Caco-2 (cell line): ENCODE data around the gene TSC22D2. TPM values are rescaled to one million over a fixed set of nuclear protein-coding genes. Genes with fewer than 3 reads are reported as not detected.

Source experiments
- BruUV-seq: library from RNA; stranded (reverse); fragments of 400-500 nt; replicated peaks from 2 replicates; lab custom pipeline; 2021; lab: Mats Ljungman, UMichigan
- CTCF ChIA-PET: fragments of 300-600 bp; sonication (Branson Sonifier 250); formaldehyde crosslinking; loops from one replicate; lab custom pipeline; 2022; ENCODE audit warnings: antibody characterized with exemption; lab: Charles Lee
- POLR2A ChIA-PET: fragments of 300-600 bp; sonication (Branson Sonifier 250); formaldehyde crosslinking; loops from one replicate; lab custom pipeline; 2022; ENCODE audit warnings: antibody characterized with exemption; lab: Charles Lee
- DNase-seq, 2 experiments: peaks; one replicate each; pipeline versions ENCODE4 v3.0.0 to v3.0.0-alpha.2; 2020 to 2022
- H3K27me3 ChIP-seq: replicated peaks from 2 replicates; pipeline ENCODE4 v1.6.0; 2011; ENCODE audit warnings: low read length; ENCODE audit not compliant: control insufficient read depth, insufficient read depth
- H3K36me3 ChIP-seq: 2 replicates; pipeline ENCODE4 v1.5.1; 2011; ENCODE audit warnings: low read length; ENCODE audit not compliant: control insufficient read depth, insufficient read depth
- H3K4me1 ChIP-seq: fragments of 250-450 bp; sonication (Bioruptor Pico); 2 replicates; pipeline ENCODE4 v1.5.1; 2020; ENCODE audit warnings: mild to moderate bottlenecking
- H3K4me3 ChIP-seq: 2 replicates; pipeline ENCODE4 v1.5.1; 2011; ENCODE audit warnings: low read depth, mild to moderate bottlenecking, control low read depth, low read length
- H3K9me3 ChIP-seq: fragments of 250-450 bp; sonication (Bioruptor Pico); 2 replicates; pipeline ENCODE4 v1.5.1; 2020; ENCODE audit warnings: mild to moderate bottlenecking, moderate library complexity
- H3K27ac Mint-ChIP-seq: one replicate; pipeline ENCODE4 v1.8.0; 2022; ENCODE audit warnings: mixed read lengths; ENCODE audit not compliant: unreplicated experiment
- H3K27me3 Mint-ChIP-seq: one replicate; pipeline ENCODE4 v1.8.0; 2022; ENCODE audit warnings: mixed read lengths; ENCODE audit not compliant: insufficient read depth, unreplicated experiment
- H3K36me3 Mint-ChIP-seq: one replicate; pipeline ENCODE4 v1.8.0; 2022; ENCODE audit warnings: mild to moderate bottlenecking, mixed read lengths; ENCODE audit not compliant: insufficient read depth, unreplicated experiment
- H3K4me1 Mint-ChIP-seq: one replicate; pipeline ENCODE4 v1.8.0; 2022; ENCODE audit warnings: low read depth, mixed read lengths; ENCODE audit not compliant: unreplicated experiment
- H3K4me3 Mint-ChIP-seq: one replicate; pipeline ENCODE4 v1.8.0; 2022; ENCODE audit warnings: mild to moderate bottlenecking, moderate library complexity, mixed read lengths; ENCODE audit not compliant: unreplicated experiment
- H3K9me3 Mint-ChIP-seq: one replicate; pipeline ENCODE4 v1.8.0; 2022; ENCODE audit warnings: mixed read lengths; ENCODE audit not compliant: unreplicated experiment
- intact Hi-C: fragments of 100-400 bp; cut with micrococcal nuclease; formaldehyde crosslinking; loops from one replicate; pipeline ENCODE4 v1.10.0; 2022; ENCODE audit not compliant: unreplicated experiment
- total RNA-seq: library from RNA; stranded (reverse); gene quantifications from 2 replicates; pipeline ENCODE4 v1.2.3, GENCODE V29; 2022
- TF ChIP-seq, protein P1 (sequence below), 2 experiments: fragments of 200-600 bp in 1 of 2; IDR thresholded peaks; 1 replicate in 1 of 2; 2 replicates in 1 of 2; pipeline versions ENCODE4 v1.5.1 to v1.8.0; 2011 to 2022; ENCODE audit warnings: antibody characterized with exemption in 1 of 2, control low read depth in 1 of 2, inconsistent platforms in 1 of 2, low read depth in 1 of 2, low read length in 1 of 2, mild to moderate bottlenecking in 1 of 2, moderate library complexity in 1 of 2; ENCODE audit not compliant: insufficient read depth in 1 of 2, severe bottlenecking in 1 of 2, unreplicated experiment in 1 of 2

TSC22D2 gene
- total RNA-seq, 1 experiment from 2014 or later, result 30.8 TPM

DNA sequence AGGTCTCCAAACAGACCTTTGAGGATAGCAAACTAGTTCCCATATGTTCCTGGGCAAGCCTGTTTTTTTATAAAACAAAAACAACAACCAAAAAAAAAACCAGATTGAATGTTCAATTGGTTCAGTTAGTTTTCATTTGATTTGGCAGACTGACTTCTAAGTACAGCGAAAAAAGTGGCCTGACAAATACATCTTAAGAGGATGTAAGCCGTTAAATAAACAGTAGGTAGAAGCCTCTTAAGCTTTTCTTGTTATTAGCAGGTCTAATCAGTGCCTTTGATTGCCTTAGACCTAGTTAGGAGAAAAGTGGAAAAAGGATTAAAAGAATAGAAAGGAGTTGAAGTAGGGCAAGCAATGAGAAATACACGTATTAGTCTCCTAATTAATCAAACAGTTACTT, 13.2 kb downstream of the TSC22D2 start:
- no TSS peak for BruUV-seq
- Mint-ChIP-seq H3K27ac (no peak overlapping the region), H3K9me3 (no peaks in the 10 kb centered on the region), H3K27me3 (no peaks in the 10 kb centered on the region), H3K4me3 (no peak overlapping the region), H3K36me3 (peaks cover 8% of the 10 kb centered on the region), H3K4me1 (no peaks in the 10 kb centered on the region)
- ChIA-PET POLR2A (no interaction called here), CTCF (no interaction called here)
- H3K4me1 ChIP-seq, result peaks cover 15% of the 10 kb centered on the region; the same call in 1 of the 2 replicates
- DNase-seq, result no peak
- H3K36me3 ChIP-seq, result no peaks in the 10 kb centered on the region; the same call in 1 of the 2 replicates
- intact Hi-C loops, result no loop called here
- TF ChIP-seq, protein P1, sequence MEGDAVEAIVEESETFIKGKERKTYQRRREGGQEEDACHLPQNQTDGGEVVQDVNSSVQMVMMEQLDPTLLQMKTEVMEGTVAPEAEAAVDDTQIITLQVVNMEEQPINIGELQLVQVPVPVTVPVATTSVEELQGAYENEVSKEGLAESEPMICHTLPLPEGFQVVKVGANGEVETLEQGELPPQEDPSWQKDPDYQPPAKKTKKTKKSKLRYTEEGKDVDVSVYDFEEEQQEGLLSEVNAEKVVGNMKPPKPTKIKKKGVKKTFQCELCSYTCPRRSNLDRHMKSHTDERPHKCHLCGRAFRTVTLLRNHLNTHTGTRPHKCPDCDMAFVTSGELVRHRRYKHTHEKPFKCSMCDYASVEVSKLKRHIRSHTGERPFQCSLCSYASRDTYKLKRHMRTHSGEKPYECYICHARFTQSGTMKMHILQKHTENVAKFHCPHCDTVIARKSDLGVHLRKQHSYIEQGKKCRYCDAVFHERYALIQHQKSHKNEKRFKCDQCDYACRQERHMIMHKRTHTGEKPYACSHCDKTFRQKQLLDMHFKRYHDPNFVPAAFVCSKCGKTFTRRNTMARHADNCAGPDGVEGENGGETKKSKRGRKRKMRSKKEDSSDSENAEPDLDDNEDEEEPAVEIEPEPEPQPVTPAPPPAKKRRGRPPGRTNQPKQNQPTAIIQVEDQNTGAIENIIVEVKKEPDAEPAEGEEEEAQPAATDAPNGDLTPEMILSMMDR (IDR thresholded peaks at IDR 0.05; ENCODE audit: insufficient read depth in 1 of 2, low read depth in 1 of 2, low read length in 1 of 2, severe bottlenecking in 1 of 2, unreplicated experiment in 1 of 2), result no peak
- H3K9me3 ChIP-seq, result no peaks in the 10 kb centered on the region
- H3K27me3 ChIP-seq, result no peaks in the 10 kb centered on the region
- no peak overlapping the region for H3K4me3 ChIP-seq

DNA sequence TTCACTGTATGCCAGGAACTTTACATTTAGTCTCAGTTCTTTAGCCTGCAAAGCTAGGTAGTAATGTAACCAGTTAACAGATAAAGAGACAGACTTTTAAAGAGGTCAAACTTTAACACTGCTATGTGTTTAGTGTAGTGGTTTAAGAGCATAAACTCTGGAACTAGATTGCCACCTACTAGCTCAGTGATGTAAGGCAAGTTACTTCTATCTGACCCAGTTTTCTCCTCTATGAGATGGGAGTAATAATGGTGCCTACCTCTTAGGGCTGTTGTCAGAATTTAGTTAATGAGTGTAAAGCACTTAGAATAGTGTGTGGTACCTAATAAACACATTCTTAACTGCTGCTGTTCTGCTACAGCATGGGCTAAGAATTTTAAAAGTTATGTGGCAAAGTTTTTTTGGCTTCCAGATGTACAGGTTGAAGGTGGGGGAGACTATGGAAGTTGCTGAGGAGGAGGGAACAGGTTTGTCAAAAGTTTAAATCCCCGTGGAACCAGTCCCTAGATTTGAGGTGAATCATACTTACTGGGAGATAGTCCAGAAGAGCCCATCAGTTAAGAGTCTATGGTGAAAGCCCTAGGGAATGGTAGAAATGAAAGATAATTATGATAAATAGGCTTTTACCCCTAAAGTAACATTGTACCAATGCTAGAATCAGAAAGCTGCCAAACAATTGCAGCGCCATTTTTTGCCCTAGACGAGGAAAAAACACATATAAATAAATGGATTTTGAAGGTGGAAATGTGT, 13.9 kb downstream of the TSC22D2 start:
- H3K36me3 ChIP-seq, result no peaks in the 10 kb centered on the region; the same call in 1 of the 2 replicates
- H3K4me3 Mint-ChIP-seq, result no peak overlapping the region
- peaks cover 13% of the 10 kb centered on the region for H3K36me3 Mint-ChIP-seq
- no peak overlapping the region for H3K4me3 ChIP-seq
- no peak overlapping the region for H3K27ac Mint-ChIP-seq
- TF ChIP-seq, protein P1 (IDR thresholded peaks at IDR 0.05; ENCODE audit: insufficient read depth in 1 of 2, low read depth in 1 of 2, low read length in 1 of 2, severe bottlenecking in 1 of 2, unreplicated experiment in 1 of 2), result no peak
- BruUV-seq, result no TSS peak
- ChIA-PET CTCF (no interaction called here), POLR2A (no interaction called here)
- H3K9me3 ChIP-seq, result no peaks in the 10 kb centered on the region
- H3K9me3 Mint-ChIP-seq, result no peaks in the 10 kb centered on the region
- DNase-seq, result no peak
- H3K27me3 Mint-ChIP-seq, result no peaks in the 10 kb centered on the region
- peaks cover 15% of the 10 kb centered on the region; the same call in 1 of the 2 replicates for H3K4me1 ChIP-seq
- intact Hi-C loops, result no loop called here
- no peaks in the 10 kb centered on the region for H3K4me1 Mint-ChIP-seq
- H3K27me3 ChIP-seq, result no peaks in the 10 kb centered on the region

DNA sequence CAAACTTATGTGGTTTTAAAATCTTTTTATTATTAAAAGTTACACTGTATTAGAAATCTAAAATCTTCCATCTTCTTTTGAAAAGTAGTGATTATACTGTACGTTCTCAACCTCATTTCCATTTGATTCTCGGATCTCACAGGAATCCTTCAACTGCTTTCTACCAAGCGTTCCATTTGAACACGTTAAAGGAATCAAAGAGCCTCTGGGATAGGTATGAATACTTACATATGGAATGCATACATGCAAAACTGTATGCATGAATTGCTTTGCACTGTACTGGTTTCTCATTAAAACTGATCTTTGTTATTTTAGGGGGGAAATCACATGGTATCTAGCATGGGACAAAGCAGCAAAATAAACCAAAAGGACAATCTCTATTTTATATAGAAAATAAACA, 14.8 kb downstream of the TSC22D2 start:
- intact Hi-C loops, result no loop called here
- ChIA-PET POLR2A (no interaction called here), CTCF (no interaction called here)
- no TSS peak for BruUV-seq
- H3K4me3 Mint-ChIP-seq, result no peak overlapping the region
- no peaks in the 10 kb centered on the region; the same call in 1 of the 2 replicates for H3K36me3 ChIP-seq
- no peak overlapping the region for H3K4me3 ChIP-seq
- no peaks in the 10 kb centered on the region for H3K27me3 ChIP-seq
- H3K9me3 ChIP-seq, result no peaks in the 10 kb centered on the region
- DNase-seq, result no peak
- peaks cover 13% of the 10 kb centered on the region for H3K36me3 Mint-ChIP-seq
- no peaks in the 10 kb centered on the region for H3K4me1 Mint-ChIP-seq
- TF ChIP-seq, protein P1 (IDR thresholded peaks at IDR 0.05; ENCODE audit: insufficient read depth in 1 of 2, low read depth in 1 of 2, low read length in 1 of 2, severe bottlenecking in 1 of 2, unreplicated experiment in 1 of 2), result no peak
- no peaks in the 10 kb centered on the region for H3K9me3 Mint-ChIP-seq
- no peak overlapping the region for H3K27ac Mint-ChIP-seq
- H3K27me3 Mint-ChIP-seq, result no peaks in the 10 kb centered on the region
- H3K4me1 ChIP-seq, result peaks cover 9% of the 10 kb centered on the region; the same call in 1 of the 2 replicates
